GM20431 (cell line): Measurements from ENCODE around the gene RPS8.

Experiments
- in situ Hi-C: fragments of 300-500 bp; cut with MseI, MboI; formaldehyde crosslinking; loops from one replicate; pipeline ENCODE4 v1.15.0; 2020; ENCODE audit warnings: low sequenced_read_pairs; ENCODE audit not compliant: unreplicated experiment

RPS8 gene

GRCh38 chr1:44815926-44816325, 40.6 kb downstream of the RPS8 start:
- in situ Hi-C loops: loop anchor here (25.0 kb wide), 1 partner anchor 496 kb away; no protein-coding TSS in a partner anchor

- in situ Hi-C loops: loop anchor here (25.0 kb wide), 1 partner anchor 495 kb away; no protein-coding TSS in a partner anchor
Observed at GRCh38 chr1:44817307-44817706, 42.0 kb downstream of the RPS8 start.

- in situ Hi-C loops: loop anchor here (25.0 kb wide), 1 partner anchor 494 kb away; no protein-coding TSS in a partner anchor
Observed at GRCh38 chr1:44817771-44818495, 42.6 kb downstream of the RPS8 start.

- in situ Hi-C loops: loop anchor here (25.0 kb wide), 1 partner anchor 493 kb away; no protein-coding TSS in a partner anchor
Observed at GRCh38 chr1:44819196-44819607, 43.9 kb downstream of the RPS8 start.

- in situ Hi-C loops: loop anchor here (25.0 kb wide), 1 partner anchor 493 kb away; no protein-coding TSS in a partner anchor
Observed at GRCh38 chr1:44819608-44820327, 44.4 kb downstream of the RPS8 start.

GRCh38 chr1:44820328-44821239, 45.2 kb downstream of the RPS8 start:
- in situ Hi-C loops: loop anchor here (25.0 kb wide), 1 partner anchor 492 kb away; no protein-coding TSS in a partner anchor

- in situ Hi-C loops: loop anchor here (25.0 kb wide), 1 partner anchor 491 kb away; no protein-coding TSS in a partner anchor
Observed at GRCh38 chr1:44821240-44821715, 45.9 kb downstream of the RPS8 start.

- in situ Hi-C loops: loop anchor here (25.0 kb wide), 1 partner anchor 490 kb away; no protein-coding TSS in a partner anchor
Observed at GRCh38 chr1:44822131-44822701, 46.9 kb downstream of the RPS8 start.

- in situ Hi-C loops: loop anchor here (25.0 kb wide), 1 partner anchor 489 kb away; no protein-coding TSS in a partner anchor
Observed at GRCh38 chr1:44822981-44823451, 47.7 kb downstream of the RPS8 start.

GRCh38 chr1:44824392-44824791, 49.1 kb downstream of the RPS8 start:
- in situ Hi-C loops: loop anchor here (25.0 kb wide), 1 partner anchor 488 kb away; no protein-coding TSS in a partner anchor

- in situ Hi-C loops: no loop called here
Observed at GRCh38 chr1:44826375-44827196, 51.2 kb downstream of the RPS8 start.

GRCh38 chr1:44827197-44828002, 52.1 kb downstream of the RPS8 start:
- in situ Hi-C loops: no loop called here

GRCh38 chr1:44828003-44828651, 52.8 kb downstream of the RPS8 start:
- in situ Hi-C loops: no loop called here
